GM12865 (cell line): ENCODE results near the gene TELO2.

Experiments used
- DNase-seq: peaks from one replicate; pipeline ENCODE4 v3.0.0; 2010; ENCODE audit warnings: low read depth
- H3K4me3 ChIP-seq: 2 replicates; pipeline ENCODE4 v1.5.1; 2011; ENCODE audit warnings: mild to moderate bottlenecking, low read depth, low read length, control low read depth
- TF ChIP-seq, protein P1 (sequence below): IDR thresholded peaks from 2 replicates; pipeline ENCODE4 v1.5.1; 2011; ENCODE audit warnings: low read length, control low read depth, low read depth, inconsistent platforms; ENCODE audit not compliant: insufficient read depth; ENCODE audit errors: missing control alignments

Gene TELO2

DNA sequence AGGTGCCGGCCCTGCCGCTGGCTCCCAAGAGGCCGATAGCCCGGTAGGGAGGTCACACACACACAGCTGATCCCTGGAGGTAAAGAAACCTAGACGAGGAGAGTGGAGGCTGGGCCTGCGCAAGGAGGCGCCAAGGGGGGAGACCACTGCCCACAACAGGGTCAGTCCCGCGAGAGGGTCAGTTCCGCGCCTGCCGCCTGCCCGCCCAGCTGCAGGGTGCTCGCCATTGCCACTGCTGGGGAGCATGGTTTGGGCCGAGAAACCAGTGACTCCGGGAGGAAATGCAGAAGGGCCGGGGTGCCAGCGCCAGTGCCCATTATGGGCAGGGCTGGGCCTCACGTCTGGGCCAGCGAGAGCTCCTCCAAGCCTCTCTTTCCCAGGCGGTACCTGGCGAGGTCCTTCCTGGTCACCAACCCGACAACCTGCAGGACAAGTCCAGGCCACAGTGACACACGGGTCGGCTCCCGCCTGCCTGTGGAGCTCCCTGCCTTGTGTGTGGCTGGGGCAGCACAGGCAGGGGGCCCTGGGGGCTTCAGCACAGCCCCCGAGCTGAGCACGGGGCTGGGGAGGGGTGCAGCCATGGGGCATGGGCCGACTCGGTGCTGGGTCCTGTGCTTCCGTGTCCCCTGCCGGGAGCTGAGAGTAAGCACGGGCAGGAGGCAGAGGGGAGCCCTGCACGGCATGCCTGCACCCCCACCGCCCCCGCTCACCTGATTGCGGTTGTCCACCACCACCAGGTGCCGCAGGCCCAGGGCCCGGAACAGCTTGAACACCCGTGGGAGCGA lies 46.7 kb upstream of the TELO2 start:
- TF ChIP-seq, protein P1, sequence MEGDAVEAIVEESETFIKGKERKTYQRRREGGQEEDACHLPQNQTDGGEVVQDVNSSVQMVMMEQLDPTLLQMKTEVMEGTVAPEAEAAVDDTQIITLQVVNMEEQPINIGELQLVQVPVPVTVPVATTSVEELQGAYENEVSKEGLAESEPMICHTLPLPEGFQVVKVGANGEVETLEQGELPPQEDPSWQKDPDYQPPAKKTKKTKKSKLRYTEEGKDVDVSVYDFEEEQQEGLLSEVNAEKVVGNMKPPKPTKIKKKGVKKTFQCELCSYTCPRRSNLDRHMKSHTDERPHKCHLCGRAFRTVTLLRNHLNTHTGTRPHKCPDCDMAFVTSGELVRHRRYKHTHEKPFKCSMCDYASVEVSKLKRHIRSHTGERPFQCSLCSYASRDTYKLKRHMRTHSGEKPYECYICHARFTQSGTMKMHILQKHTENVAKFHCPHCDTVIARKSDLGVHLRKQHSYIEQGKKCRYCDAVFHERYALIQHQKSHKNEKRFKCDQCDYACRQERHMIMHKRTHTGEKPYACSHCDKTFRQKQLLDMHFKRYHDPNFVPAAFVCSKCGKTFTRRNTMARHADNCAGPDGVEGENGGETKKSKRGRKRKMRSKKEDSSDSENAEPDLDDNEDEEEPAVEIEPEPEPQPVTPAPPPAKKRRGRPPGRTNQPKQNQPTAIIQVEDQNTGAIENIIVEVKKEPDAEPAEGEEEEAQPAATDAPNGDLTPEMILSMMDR: no peak
- DNase-seq: no peak

DNA sequence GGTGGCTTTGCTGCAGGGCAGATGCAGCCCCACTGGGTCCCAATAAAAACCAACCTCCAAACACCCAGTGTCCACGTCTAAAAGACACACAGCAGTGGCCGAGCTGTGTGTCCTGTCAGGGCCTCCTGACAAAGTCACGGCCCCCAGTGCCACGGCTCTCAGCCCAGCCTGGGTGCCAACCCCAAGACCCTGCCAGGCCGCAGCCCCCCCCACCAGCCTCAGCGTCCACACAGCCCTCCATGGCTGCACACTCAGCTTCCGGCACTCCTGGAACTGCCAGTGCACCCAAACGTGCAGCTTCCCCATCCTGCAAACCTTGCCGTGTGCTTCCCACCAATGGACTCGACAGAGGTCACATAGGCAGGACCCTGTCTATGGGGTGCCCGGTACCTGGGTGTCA lies 45.2 kb upstream of the TELO2 start:
- TF ChIP-seq, protein P1: no peak
- DNase-seq: no peak
- no peak overlapping the region for H3K4me3 ChIP-seq

More for the DNA sequence above, 46.7 kb upstream of the TELO2 start:
- H3K4me3 ChIP-seq: no peak overlapping the region

DNA sequence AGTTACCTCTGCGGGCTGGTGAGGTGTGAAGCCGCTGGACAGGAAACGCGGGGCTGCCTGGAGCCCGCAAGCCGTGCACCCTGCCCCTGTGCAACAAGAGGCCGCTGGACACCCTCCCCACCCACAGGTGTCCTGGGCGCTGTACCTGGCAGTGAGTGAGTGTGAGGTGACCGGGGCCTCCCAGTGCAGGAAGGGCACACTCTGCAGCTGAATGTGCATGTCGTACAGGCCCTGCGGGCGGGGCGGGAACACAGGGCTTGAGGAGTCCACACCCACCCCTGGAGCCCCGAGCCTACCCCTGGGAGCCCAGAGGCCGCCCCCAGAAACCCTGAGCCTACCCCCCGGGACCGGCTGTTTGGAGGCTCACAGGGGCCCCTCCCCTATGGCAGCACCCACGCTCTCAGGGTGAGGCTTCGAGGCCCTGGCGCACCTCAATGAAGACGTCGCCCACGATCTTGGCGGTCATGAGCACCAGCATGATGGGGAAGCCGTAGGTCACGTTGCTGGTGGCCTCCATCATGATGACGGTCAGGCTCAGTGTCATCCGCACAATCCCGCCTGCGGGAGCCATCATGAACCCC lies 44.5 kb upstream of the TELO2 start:
- TF ChIP-seq, protein P1: no peak
- DNase-seq: no peak
- H3K4me3 ChIP-seq: no peak overlapping the region

DNA sequence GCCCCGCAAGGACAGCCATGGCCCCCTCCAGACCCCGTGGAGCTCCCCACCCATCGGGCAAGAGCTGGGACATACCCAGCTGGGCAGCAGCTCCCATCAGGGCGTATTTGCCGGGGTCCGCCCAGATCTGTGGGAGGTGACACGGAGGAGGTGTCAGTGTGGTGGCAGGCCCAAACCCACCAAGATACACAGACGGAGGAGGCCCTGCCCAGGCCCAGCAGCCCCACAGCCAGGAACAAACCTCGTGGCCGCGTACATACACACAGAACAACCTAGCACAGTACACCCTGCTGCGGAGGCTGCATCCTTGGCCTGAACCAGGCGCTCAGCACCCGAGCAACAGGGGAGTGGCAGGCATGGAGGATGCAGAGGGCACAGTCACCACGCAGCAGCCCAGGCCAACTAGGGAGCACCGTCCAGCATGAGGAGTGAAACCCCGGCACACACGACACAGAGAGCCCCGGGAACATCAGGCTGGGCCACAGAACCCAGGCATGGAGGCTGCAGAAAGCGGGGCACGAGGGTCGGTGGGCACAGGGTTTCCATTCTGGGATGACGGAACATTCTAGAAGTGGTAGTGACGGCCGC lies 43.9 kb upstream of the TELO2 start:
- H3K4me3 ChIP-seq: no peak overlapping the region
- no peak for DNase-seq
- TF ChIP-seq, protein P1: no peak

DNA sequence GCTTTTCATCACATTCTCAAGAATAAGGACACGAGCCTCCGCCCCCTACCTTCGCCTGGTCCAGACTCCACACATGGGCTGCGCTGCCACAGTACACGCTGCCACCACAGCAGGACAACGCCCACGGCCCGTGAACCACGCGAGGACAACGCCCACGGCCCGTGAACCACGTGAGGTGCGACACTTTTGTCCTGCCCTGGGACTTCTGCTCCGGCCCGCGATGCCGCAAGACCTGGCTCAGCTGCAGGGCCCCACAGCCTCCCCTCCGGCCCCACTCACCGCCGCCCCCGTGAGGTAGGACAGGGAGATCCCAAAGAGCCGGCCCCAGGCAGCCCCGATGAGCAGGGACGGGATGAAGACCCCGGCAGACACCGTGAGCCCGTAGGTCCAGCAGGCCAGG lies 42.9 kb upstream of the TELO2 start:
- TF ChIP-seq, protein P1: no peak
- no peak overlapping the region for H3K4me3 ChIP-seq
- DNase-seq: no peak

DNA sequence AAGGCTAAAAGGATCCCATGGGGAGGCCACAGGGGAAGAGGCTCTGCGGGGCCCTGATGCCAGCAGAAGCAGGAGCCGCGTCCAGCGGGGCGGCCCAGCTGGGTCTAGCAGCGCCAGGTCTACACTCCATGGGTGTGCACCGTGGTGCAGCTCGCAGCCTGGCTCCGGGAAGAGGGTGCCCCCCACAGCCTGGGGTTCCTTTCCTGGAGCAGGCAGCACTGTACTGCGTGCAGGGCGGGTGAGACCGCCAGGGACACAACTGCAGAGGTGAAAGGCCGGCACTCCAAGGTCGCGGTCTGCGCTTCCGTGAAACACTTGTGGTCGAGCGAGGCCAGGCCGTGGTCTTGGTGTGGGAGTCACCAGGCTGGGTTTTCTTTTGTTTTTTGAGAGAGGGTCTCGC lies 42.3 kb upstream of the TELO2 start:
- TF ChIP-seq, protein P1: no peak
- no peak for DNase-seq

More for the DNA sequence above, 42.3 kb upstream of the TELO2 start:
- no peak overlapping the region for H3K4me3 ChIP-seq
